Transverse colon (tissue), 4 donors: ENCODE results near the gene C2orf42. TPM values are rescaled to one million over a fixed set of nuclear protein-coding genes. Genes with fewer than 3 reads are reported as not detected.
A peak's percentile ranks its signal among the peaks of the same experiment; 100 is the strongest.
"Not testable (repeated sequence)": the region's sequence is repeated elsewhere in the genome, so short reads cannot be mapped to it uniquely, and the experiment has no call there.

Source experiments
- DNase-seq: peaks from one replicate; pipeline ENCODE4 v3.0.0-alpha.2; 2019
- H3K27ac ChIP-seq, 4 donors: fragments of 200-600 bp; sonication (generic); 2 replicates each; pipeline ENCODE4 v1.5.1; 2016 to 2018; ENCODE audit warnings: inconsistent platforms in 4 of 4
- H3K27me3 ChIP-seq: fragments of 200-600 bp; sonication (generic); 2 replicates; pipeline ENCODE4 v1.5.1; 2017; ENCODE audit warnings: inconsistent platforms
- H3K36me3 ChIP-seq, 4 donors: fragments of 200-600 bp; sonication (generic); 2 replicates each; pipeline ENCODE4 v1.5.1; 2017 to 2019; ENCODE audit warnings: inconsistent platforms in 4 of 4
- H3K4me1 ChIP-seq, 4 donors: fragments of 200-600 bp; sonication (generic); 2 replicates each; pipeline ENCODE4 v1.5.1; 2017 to 2020; ENCODE audit warnings: inconsistent platforms in 4 of 4
- H3K4me3 ChIP-seq, 4 donors: fragments of 200-600 bp; sonication (generic); 1 replicate in 1 of 4; 2 replicates in 3 of 4; pipeline versions ENCODE4 v1.5.1 to v1.6.1; 2017 to 2019; ENCODE audit warnings: inconsistent platforms in 4 of 4
- H3K9me3 ChIP-seq, 2 donors: fragments of 200-600 bp; sonication (generic); 2 replicates each; pipeline ENCODE4 v1.5.1; 2017 to 2019; ENCODE audit warnings: inconsistent platforms in 2 of 2
- EP300 ChIP-seq: sonication (generic); formaldehyde crosslinking; IDR thresholded peaks from one replicate; pipeline ENCODE4 v1.6.1; 2017; ENCODE audit warnings: antibody characterized with exemption, low read depth
- POLR2A ChIP-seq: fragments of 450-650 bp; IDR thresholded peaks from one replicate; pipeline ENCODE4 v1.6.1; 2016; ENCODE audit warnings: antibody characterized with exemption, mild to moderate bottlenecking, moderate library complexity
- POLR2AphosphoS5 ChIP-seq, 3 donors: sonication (generic); formaldehyde crosslinking; IDR thresholded peaks; one replicate each; pipeline ENCODE4 v1.6.1; 2016; ENCODE audit warnings: antibody characterized with exemption in 3 of 3
- WGBS, 2 donors: methylation state at CpG; one replicate each; pipeline ENCODE4 v1.1.5; 2018; ENCODE audit warnings: low coverage in 1 of 2; 5-methylcytosine and 5-hydroxymethylcytosine counted together
- in situ Hi-C, 4 donors: fragments of 200-750 bp; cut with MboI; loops; one replicate each; pipeline versions ENCODE4 v1.15.0 to v1.15.1; 2017; ENCODE audit warnings: low sequenced_read_pairs in 3 of 4, low pct_ligation_motif_present in 1 of 4, low pct_unique_long_range_greater_than_20kb in 1 of 4
- intact Hi-C: fragments of 100-400 bp; cut with DNase I; formaldehyde crosslinking; loops from one replicate; pipeline ENCODE4 v1.15.1; 2023; ENCODE audit warnings: low total_unique reads
- total RNA-seq, 4 donors: library from RNA; depleted of rRNA; stranded (reverse); fragments of >200 nt; gene quantifications; one replicate each; pipeline ENCODE4 v1.1.0, GENCODE V29; 2016
- TF ChIP-seq, protein P1 (sequence below), 5 experiments: fragments of 200-600 bp in 3 of 5; fragments of 450-650 bp in 2 of 5; sonication (generic) in 3 of 5; IDR thresholded peaks; 1 replicate in 2 of 5; 2 replicates in 3 of 5; pipeline ENCODE4 v1.5.1; 2016 to 2017; ENCODE audit warnings: antibody characterized with exemption in 5 of 5, inconsistent platforms in 3 of 5, mild to moderate bottlenecking in 2 of 5, moderate library complexity in 1 of 5

The C2orf42 gene
- total RNA-seq, result 10 to 100 TPM in 3 of 4 donors, 1 to 10 TPM in 1; 2.2 to 14.0 (median 11.1) TPM

DNA sequence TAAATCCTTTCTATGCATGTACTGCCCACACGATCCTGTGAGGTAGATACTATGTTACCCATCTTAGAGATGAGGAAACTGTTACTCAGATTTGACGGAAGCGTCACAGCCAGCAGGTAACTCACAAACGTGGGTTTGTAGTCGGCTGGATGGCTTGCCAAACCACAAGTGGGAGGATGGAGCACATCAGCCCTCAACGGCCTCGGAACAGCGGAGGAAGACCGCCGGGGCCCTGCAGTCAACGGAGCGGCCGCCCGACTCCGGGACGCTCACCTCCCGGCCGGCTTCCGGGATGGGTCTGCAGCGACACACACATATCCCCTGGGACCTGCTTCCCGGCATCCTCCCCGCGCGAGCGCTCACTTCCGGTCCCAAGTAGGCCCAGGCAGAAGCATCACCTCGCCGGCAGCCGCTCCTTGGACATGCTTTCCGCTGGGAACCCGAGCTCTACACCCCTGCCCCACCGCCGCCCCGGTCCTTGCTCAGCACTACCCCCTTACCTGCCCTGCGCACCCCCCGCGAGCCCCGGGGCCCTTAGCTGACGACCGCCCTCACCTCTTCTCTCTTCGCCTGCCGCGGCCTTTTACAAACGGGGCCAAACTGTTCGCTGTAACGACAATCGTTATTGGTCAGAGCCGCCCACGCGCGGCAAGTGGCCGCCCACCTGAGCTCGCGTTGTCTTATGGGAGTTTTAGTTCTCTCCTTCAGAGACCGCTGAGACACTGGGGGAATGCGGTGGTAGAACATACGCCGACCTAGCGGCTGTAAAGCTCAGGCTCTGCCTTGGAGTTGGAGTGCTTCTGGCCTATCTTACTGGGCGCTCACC lies at the start of gene C2orf42:
TSS of gene C2orf42 (minus strand) at position 602 of the 826 bp plus-strand sequence. CDS start 9,034 bp downstream, outside the sequence.
- peak; percentile 97 to 99 (median 99) for TF ChIP-seq POLR2AphosphoS5 (IDR thresholded peaks at IDR 0.05)
- no peak for TF ChIP-seq EP300
- TF ChIP-seq POLR2A, result peak; percentile 98
- TF ChIP-seq, protein P1, sequence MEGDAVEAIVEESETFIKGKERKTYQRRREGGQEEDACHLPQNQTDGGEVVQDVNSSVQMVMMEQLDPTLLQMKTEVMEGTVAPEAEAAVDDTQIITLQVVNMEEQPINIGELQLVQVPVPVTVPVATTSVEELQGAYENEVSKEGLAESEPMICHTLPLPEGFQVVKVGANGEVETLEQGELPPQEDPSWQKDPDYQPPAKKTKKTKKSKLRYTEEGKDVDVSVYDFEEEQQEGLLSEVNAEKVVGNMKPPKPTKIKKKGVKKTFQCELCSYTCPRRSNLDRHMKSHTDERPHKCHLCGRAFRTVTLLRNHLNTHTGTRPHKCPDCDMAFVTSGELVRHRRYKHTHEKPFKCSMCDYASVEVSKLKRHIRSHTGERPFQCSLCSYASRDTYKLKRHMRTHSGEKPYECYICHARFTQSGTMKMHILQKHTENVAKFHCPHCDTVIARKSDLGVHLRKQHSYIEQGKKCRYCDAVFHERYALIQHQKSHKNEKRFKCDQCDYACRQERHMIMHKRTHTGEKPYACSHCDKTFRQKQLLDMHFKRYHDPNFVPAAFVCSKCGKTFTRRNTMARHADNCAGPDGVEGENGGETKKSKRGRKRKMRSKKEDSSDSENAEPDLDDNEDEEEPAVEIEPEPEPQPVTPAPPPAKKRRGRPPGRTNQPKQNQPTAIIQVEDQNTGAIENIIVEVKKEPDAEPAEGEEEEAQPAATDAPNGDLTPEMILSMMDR (IDR thresholded peaks at IDR 0.05), result peak in 1 of 5 experiments; percentile 9
- intact Hi-C loops, result no loop called here

DNA sequence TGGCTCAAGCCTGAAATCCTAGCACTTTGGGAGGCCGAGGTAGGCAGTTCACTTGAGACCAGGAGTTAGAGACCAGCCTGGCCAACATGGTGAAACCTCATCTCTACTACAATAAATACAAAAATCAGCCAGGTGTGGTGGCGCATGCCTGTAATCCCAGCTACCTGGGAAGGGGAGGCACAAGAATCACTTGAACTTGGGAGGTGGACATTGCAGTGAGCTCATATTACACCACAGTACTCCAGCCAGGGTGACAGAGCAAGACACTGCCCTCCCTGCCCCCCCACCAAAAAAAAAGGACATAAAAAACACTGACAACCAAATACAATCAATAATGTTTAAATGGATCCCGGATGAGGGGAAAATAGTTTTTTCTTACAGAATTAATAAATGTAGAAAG lies 49.8 kb upstream of the C2orf42 start:
- H3K9me3 ChIP-seq, result no peaks in the 10 kb centered on the region
- in situ Hi-C loops, result no loop called here
- H3K4me1 ChIP-seq, result peaks cover 0 to 26% (median 11%) of the 10 kb centered on the region in 4 donors
- H3K36me3 ChIP-seq, result peaks cover 0 to 18% (median 5%) of the 10 kb centered on the region in 4 donors
- H3K4me3 ChIP-seq, result no peak overlapping the region
- TF ChIP-seq POLR2AphosphoS5 (IDR thresholded peaks at IDR 0.05), result no peak
- no peak overlapping the region for H3K27ac ChIP-seq
- H3K27me3 ChIP-seq, result no peaks in the 10 kb centered on the region
- 88 to 89% methylated on average over 3 of the region's 3 CpGs for WGBS, 2 donors
- DNase-seq, result no peak
- intact Hi-C loops, result no loop called here

More for the DNA sequence above, at the start of gene C2orf42:
- Histone ChIP-seq H3K27me3 (no peaks in the 10 kb centered on the region), H3K4me1 (peaks cover 0 to 12% (median 4%) of the 10 kb centered on the region in 4 donors), H3K27ac (peak within 1 kb of the TSS; percentile 91 to 97 (median 95)), H3K4me3 (peak within 1 kb of the TSS; percentile 57 to 77 (median 65)), H3K36me3 (no peaks in the 10 kb centered on the region), H3K9me3 (no peaks in the 10 kb centered on the region)
- in situ Hi-C loops, result no loop called here
- 1% methylated on average over 49 of the region's 60 CpGs; no CpG with 5 or more reads in 1 of the 2 donors for WGBS, 2 donors
- DNase-seq, result peak; percentile 96

DNA sequence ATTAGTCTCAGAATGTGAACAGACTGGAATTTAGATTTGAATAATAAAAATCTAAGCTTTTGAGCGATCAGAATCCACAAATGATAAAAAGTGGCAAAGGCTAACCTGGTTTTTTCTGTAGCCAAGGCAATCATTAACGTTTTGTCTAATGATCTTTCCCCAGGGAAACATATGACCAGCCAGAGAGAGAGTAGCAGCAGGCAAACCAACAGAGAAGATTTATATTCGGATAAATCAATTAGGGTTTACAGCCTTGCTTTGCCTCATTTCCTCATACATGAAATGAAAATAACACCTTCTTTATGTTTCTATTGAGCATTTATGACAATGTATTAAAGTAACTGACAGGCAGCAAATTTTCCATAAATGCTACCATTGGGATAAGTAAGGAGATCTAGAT lies 43.1 kb upstream of the C2orf42 start:
- intact Hi-C loops (no loop called here), in situ Hi-C loops (no loop called here)
- 46 to 66% methylated on average over 3 of the region's 3 CpGs for WGBS, 2 donors
- Histone ChIP-seq H3K9me3 (no peaks in the 10 kb centered on the region), H3K27me3 (no peaks in the 10 kb centered on the region), H3K4me1 (no peaks in the 10 kb centered on the region), H3K27ac (no peak overlapping the region), H3K4me3 (no peak overlapping the region), H3K36me3 (peaks cover 0 to 52% (median 25%) of the 10 kb centered on the region in 4 donors)
- DNase-seq, result no peak
- no peak for TF ChIP-seq EP300
- no peak for TF ChIP-seq POLR2AphosphoS5 (IDR thresholded peaks at IDR 0.05)
- TF ChIP-seq, protein P1 (IDR thresholded peaks at IDR 0.05), result no peak
- no peak for TF ChIP-seq POLR2A

DNA sequence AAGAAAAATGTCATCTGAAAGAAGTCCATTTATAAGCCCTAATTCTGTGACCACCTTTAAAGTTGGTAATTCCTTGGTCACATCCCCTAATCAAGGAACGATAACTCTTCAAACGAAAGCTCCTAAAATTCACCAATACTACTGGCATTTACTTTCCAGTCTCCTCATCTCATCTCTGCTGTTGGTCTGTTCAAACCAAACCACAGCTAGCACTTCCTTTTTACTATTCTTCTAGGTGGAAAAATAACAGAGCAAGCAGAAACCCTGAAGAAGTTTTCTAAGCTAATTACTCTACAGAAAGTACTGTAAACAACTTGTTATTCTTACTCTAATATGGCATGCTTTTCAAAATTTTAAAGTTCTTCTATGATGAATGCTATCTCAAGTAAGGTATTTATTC lies 36.0 kb upstream of the C2orf42 start:
- H3K27me3 ChIP-seq, result no peaks in the 10 kb centered on the region
- H3K27ac ChIP-seq, result no peak overlapping the region
- DNase-seq, result no peak
- H3K4me3 ChIP-seq, result no peak overlapping the region
- TF ChIP-seq, protein P1 (IDR thresholded peaks at IDR 0.05), result no peak
- no peak for TF ChIP-seq POLR2A
- no peak for TF ChIP-seq POLR2AphosphoS5 (IDR thresholded peaks at IDR 0.05)
- TF ChIP-seq EP300, result no peak
- no peaks in the 10 kb centered on the region for H3K9me3 ChIP-seq
- intact Hi-C loops (no loop called here), in situ Hi-C loops (no loop called here)
- no peaks in the 10 kb centered on the region for H3K4me1 ChIP-seq
- 75 to 84% methylated on average over 2 of the region's 2 CpGs for WGBS, 2 donors
- peaks cover 0 to 88% (median 39%) of the 10 kb centered on the region in 4 donors for H3K36me3 ChIP-seq

DNA sequence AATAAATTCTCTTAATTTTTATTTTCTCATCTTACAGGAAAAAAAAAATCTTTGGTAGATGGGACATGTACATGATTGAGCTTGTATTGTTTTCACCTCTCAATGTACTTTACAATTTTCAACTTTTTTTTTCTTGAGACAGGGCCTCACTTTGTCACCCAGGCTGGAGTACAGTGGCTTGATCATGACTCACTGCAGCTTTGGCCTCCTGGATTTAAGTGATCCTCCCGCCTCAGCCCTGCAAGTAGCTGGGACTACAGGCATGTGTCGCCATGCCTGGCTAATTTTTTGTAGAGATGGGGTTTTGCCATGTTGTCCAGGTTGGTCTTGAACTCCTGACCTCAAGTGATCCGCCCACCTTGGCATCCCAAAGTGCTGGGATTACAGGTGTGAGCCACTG lies 32.5 kb upstream of the C2orf42 start:
- WGBS, 2 donors, result 97 to 100% methylated on average over 2 to 3 of the region's 3 CpGs
- peaks cover 0 to 98% (median 46%) of the 10 kb centered on the region in 4 donors for H3K36me3 ChIP-seq
- intact Hi-C loops, H3K4me1 ChIP-seq, H3K4me3 ChIP-seq, H3K9me3 ChIP-seq, H3K27me3 ChIP-seq, H3K27ac ChIP-seq, DNase-seq, in situ Hi-C loops: not testable (repeated sequence)
